ENCODE measurements around the gene KANSL3. TPM values are rescaled to one million over a fixed set of nuclear protein-coding genes. Genes with fewer than 3 reads are reported as not detected.
"Not testable (repeated sequence)": the region's sequence is repeated elsewhere in the genome, so short reads cannot be mapped to it uniquely, and the experiment has no call there.

The KANSL3 gene
- polyA plus RNA-seq, 4 donors, result 53.3 to 59.9 (median 54.7) TPM

DNA sequence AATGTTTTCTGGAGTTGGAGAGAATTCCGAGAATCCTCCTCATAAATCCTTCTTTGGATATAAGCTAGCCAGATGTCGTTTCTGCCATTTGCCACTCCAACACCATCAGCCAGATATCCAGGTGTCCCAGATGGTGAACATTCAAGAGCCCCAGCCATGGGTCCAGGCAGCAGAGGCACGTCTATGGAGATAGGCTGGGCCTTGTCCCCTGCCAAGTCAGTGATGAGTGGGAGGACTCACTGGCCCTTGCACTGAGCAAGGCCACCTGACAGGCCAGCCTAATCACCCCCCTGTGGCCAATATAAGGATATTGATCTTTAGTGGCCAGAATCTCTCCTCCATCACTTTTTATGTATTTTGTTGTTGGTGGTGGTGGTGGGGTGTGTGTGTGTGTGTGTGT lies 73.5 kb downstream of the KANSL3 start:
- DNase-seq (ENCODE audit: low read depth in 4 of 4, low spot score in 3 of 4), result no peak

- no peak for DNase-seq (ENCODE audit: low read depth in 4 of 4, low spot score in 3 of 4)
Measured at GRCh38 chr2:96564026-96564425, 74.1 kb downstream of the KANSL3 start.

GRCh38 chr2:96558485-96558884 lies 79.6 kb downstream of the KANSL3 start:
- DNase-seq (ENCODE audit: low read depth in 4 of 4, low spot score in 3 of 4), result no peak

DNA sequence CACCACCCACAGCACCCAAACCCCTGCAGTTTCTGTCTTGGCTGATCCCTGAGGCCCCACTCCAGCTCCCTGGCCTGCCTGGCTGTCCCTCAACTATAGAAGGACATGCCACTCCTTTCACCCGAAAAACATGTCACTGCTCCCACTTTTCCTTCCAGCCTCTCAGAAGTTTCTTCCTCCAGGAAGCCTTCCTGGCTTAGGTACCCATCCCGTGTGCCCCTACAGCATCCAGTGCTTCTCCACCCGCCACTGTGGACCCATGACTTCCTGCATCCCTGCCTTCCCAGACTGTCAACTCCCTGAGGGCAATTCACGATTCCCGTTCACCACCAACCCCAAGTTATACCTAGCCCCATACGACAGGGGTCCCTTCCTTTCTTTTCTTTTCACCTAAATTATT lies 80.1 kb downstream of the KANSL3 start:
- DNase-seq (ENCODE audit: low read depth in 4 of 4, low spot score in 3 of 4), result no peak

- not testable (repeated sequence) for DNase-seq (ENCODE audit: low read depth in 4 of 4, low spot score in 3 of 4)
Measured at GRCh38 chr2:96557421-96557820, 80.7 kb downstream of the KANSL3 start.

- DNase-seq (ENCODE audit: low read depth in 4 of 4, low spot score in 3 of 4), result no peak
Measured at GRCh38 chr2:96556441-96557330, 81.4 kb downstream of the KANSL3 start.

DNA sequence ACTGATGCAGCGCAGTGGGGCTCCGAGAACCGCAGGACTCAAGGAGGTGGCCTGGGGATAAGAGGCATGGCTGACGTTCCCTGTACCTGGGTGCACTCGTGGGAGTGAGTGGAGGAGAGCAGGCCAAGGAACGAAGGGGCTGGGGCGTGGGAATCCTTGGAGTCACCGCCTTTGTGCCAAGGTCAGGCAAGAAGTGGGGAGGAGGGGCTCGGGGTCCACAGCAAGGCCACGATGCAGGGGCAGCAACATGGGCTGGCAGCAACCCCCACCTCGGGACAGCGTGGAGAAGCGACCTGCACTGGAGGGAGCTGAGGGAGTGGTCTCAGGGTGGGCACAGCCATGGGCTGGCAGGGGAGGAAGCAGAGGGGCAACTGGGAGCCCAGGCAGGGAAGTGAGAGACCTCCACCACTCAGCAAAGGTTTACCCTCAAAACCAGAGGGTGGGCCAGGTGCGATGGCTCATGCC lies 82.9 kb downstream of the KANSL3 start:
- no peak for DNase-seq (ENCODE audit: low read depth in 4 of 4, low spot score in 3 of 4)

DNA sequence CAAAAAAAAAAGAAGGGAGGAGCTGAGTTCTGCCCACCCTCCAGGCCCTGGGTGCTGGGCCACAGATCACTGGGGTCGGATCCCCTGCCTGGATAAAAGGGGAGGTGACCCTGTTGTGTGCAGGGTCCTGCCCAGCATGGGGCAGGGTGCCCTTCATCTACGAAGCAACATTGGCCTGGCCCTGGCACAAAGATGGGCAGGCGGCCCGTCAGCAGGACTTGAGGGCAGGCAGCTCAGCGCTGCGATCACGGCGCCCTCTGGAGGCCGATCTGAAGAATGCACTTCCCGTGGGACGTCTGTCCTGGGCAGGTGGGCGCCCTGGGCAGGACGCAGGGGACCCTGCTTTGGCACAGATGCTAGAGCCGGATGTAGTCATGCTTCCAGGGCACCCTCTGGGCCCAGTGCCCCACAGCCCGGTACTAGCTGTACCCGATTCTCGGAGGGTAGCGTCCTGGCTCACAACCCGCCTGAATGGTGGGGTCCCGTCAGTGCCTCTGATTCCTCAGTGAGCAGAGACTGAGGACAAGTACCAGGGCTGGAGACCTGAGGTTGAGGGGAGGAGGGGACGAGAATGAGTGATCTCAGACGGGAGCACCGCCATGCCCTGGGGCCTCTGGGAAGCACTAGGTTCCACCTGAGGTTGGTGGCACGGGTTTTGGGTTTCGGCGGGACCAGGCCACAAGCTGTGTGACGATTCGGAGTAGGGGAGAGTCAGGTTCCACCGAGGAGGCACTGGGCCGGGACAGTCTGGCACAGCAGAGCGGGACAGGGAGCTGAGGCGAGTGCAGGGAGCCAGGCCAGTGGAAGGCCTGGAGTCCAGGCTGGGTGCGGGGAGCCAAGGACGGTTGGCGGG lies 83.6 kb downstream of the KANSL3 start:
- no peak for DNase-seq (ENCODE audit: low read depth in 4 of 4, low spot score in 3 of 4)

DNA sequence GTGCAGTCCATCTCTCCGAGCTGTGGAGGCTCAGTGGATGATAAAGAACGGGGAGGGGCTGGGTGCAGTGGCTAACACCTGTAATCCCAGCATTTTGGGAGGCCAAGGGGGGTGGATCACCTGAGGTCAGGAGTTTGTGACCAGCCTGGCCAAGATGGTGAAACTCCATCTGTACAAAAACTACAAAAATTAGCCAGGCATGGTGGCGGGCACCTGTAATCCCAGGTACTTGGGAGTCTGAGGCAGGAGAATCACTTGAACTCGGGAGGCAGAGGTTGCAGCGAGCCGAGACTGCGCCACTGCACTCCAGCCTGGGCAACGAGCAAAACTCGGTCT lies 84.2 kb downstream of the KANSL3 start:
- not testable (repeated sequence) for DNase-seq (ENCODE audit: low read depth in 4 of 4, low spot score in 3 of 4)

DNA sequence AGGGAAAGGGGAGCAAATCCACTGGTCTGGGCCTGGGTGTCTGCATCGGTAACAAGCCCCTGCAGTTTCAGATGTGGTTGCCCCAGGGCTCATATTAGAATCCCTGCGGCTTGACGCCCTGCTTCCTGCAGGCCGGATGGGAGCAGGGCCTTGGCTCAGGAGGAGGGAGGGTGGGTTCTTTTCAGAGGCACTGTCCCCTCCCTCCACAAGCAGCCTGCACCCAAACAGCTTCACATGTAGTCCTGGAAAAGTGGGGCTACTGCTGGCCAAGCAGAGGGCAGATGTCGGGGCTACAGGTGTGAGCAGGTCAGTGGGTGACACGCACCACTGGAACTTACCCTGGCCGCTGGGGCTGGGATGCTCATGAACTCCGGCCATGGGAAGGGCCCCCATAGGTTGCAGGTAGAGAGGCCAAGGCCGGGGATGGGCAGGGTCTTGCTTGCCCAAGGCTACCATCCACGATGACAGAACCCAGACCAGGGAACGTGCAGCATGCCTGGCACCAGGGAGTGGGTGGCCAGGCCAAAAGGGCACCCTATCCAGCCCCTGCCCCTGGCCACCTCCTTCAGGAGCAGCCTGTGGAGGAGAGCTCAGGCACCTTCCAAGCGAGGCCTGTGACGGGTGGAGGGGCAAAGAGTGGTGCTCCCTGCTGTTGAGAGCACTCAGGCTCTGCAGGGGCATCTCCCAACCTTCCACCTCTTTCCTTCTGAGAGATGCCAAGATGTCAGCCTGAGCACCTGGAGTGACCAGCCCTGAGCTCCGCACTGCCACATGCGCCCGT lies 84.7 kb downstream of the KANSL3 start:
- DNase-seq (ENCODE audit: low read depth in 4 of 4, low spot score in 3 of 4), result no peak

GRCh38 chr2:96552315-96553175 lies 85.6 kb downstream of the KANSL3 start:
- DNase-seq (ENCODE audit: low read depth in 4 of 4, low spot score in 3 of 4), result no peak

- DNase-seq (ENCODE audit: low read depth in 4 of 4, low spot score in 3 of 4), result no peak
Measured at GRCh38 chr2:96551605-96552314, 86.4 kb downstream of the KANSL3 start.

GRCh38 chr2:96550787-96551604 lies 87.1 kb downstream of the KANSL3 start:
- DNase-seq (ENCODE audit: low read depth in 4 of 4, low spot score in 3 of 4), result no peak

DNA sequence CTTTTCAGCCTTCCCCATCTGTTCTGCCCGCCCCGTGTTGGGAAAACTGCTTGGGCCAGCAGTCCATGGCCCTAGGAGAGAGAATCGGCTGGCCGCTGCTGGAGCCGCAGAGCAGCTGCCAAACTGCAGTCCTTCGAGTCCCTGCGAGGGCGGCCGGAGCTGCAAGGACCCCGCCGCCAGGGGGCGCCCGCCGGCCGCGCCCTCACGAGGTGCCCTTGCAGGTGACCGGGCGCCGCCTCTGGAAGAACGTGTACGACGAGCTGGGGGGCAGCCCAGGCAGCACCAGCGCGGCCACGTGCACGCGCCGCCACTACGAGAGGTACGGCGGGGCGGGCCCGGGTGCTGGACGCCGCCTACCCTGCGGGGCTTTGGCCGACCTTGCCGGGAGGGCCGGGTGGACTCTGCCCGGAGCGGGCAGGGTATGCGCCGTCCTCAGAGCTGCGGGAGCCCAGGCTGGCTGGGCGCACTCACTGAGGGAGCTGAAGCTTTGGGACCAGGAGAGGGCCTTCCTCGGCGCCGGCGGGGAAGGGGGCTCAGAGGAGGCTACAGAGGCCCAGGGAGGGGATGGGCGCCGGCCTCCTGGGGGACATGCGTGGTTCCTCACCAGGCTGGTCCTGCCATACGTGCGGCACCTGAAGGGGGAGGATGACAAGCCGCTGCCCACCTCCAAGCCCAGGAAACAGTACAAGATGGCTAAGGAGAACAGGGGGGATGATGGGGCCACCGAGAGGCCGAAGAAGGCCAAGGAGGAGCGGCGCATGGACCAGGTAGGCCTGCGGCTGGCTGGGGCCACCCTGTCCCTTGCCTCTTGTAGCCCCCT lies 87.9 kb downstream of the KANSL3 start:
- DNase-seq (ENCODE audit: low read depth in 4 of 4, low spot score in 3 of 4), result no peak

- no peak for DNase-seq (ENCODE audit: low read depth in 4 of 4, low spot score in 3 of 4)
Measured at GRCh38 chr2:96549466-96549785, 88.7 kb downstream of the KANSL3 start.

- DNase-seq (ENCODE audit: low read depth in 4 of 4, low spot score in 3 of 4), result no peak
Measured at GRCh38 chr2:96548558-96549465, 89.3 kb downstream of the KANSL3 start.

DNA sequence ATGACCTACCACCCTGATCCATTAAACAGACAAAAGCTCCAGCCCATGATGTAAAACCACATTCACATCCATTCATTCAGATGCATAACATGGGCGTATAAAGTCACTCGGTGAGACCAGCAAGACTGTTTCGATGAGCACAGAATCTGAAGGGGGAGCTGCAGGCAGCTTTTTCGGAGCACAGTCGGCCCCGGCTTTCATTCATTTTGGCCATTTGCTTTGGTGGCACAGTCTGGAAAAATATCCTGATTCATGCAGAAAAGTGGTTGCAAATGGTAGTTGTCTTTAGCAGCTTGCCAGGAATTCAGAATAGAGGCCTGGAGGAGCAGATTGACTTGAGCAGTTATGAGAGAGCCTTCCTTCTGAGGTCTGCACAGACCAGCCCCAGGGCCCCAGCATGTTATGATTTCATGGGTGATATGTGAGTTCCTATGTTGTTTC lies 90.4 kb downstream of the KANSL3 start:
- DNase-seq (ENCODE audit: low read depth in 4 of 4, low spot score in 3 of 4), result no peak
